CD14-positive monocyte (primary cell): Measurements from ENCODE around the gene PLXND1. TPM values are rescaled to one million over a fixed set of nuclear protein-coding genes. Genes with fewer than 3 reads are reported as not detected.

Experiments used
- DNase-seq, 3 donors: peaks; one replicate each; pipeline ENCODE4 v3.0.0-alpha.2; 2011 to 2022
- H2AFZ ChIP-seq: 2 replicates; pipeline ENCODE4 v1.6.0; 2012; ENCODE audit warnings: mild to moderate bottlenecking, low read depth, low read length, inconsistent platforms; ENCODE audit not compliant: insufficient read depth, poor library complexity, severe bottlenecking
- H3K27ac ChIP-seq, 2 donors: 1 replicate in 1 of 2; 2 replicates in 1 of 2; pipeline ENCODE4 v1.5.1; 2012 to 2013; ENCODE audit warnings: low read length in 2 of 2, control low read depth in 1 of 2, inconsistent platforms in 1 of 2, low read depth in 1 of 2, mild to moderate bottlenecking in 1 of 2
- H3K27me3 ChIP-seq, 2 donors: one replicate each; pipeline versions ENCODE4 v1.6.0 to v1.6.1; 2011 to 2013; ENCODE audit warnings: low read length in 2 of 2; ENCODE audit not compliant: control insufficient read depth in 2 of 2, insufficient read depth in 2 of 2
- H3K36me3 ChIP-seq, 2 donors: replicated peaks in 1 of 2; 1 replicate in 1 of 2; 2 replicates in 1 of 2; pipeline versions ENCODE4 v1.5.1 to v1.6.1; 2012 to 2013; ENCODE audit warnings: low read length in 2 of 2, control low read depth in 1 of 2, inconsistent platforms in 1 of 2, mild to moderate bottlenecking in 1 of 2; ENCODE audit not compliant: insufficient read depth in 2 of 2, control insufficient read depth in 1 of 2
- H3K4me1 ChIP-seq, 2 donors: 1 replicate in 1 of 2; 2 replicates in 1 of 2; pipeline versions ENCODE4 v1.5.1 to v1.6.1; 2012 to 2013; ENCODE audit warnings: low read length in 2 of 2, control low read depth in 1 of 2, inconsistent platforms in 1 of 2, mild to moderate bottlenecking in 1 of 2, moderate library complexity in 1 of 2; ENCODE audit not compliant: insufficient read depth in 2 of 2, control insufficient read depth in 1 of 2
- H3K4me2 ChIP-seq: replicated peaks from 2 replicates; pipeline ENCODE3; 2012; ENCODE audit warnings: low read length, moderate library complexity, mild to moderate bottlenecking; ENCODE audit not compliant: poor library complexity, severe bottlenecking; ENCODE audit errors: extremely low read depth
- H3K4me3 ChIP-seq, 3 experiments: fragments of 200-600 bp in 1 of 3; sonication (generic) in 1 of 3; replicated peaks in 1 of 3; 1 replicate in 2 of 3; 2 replicates in 1 of 3; pipeline ENCODE4 v1.5.1; 2011 to 2013; ENCODE audit warnings: low read length in 3 of 3, mild to moderate bottlenecking in 3 of 3, control low read depth in 2 of 3, low read depth in 2 of 3, inconsistent platforms in 1 of 3, moderate library complexity in 1 of 3
- H3K79me2 ChIP-seq: 2 replicates; pipeline ENCODE4 v1.6.0; 2012; ENCODE audit warnings: mild to moderate bottlenecking, control low read depth, inconsistent platforms, low read length, moderate library complexity; ENCODE audit not compliant: insufficient read depth
- H3K9ac ChIP-seq: 2 replicates; pipeline ENCODE4 v1.6.0; 2017; ENCODE audit warnings: low read length, mild to moderate bottlenecking; ENCODE audit not compliant: insufficient read depth, poor library complexity, severe bottlenecking
- H3K9me3 ChIP-seq, 2 donors: replicated peaks in 1 of 2; 1 replicate in 1 of 2; 2 replicates in 1 of 2; pipeline versions ENCODE4 v1.5.1 to v1.6.1; 2012 to 2013; ENCODE audit warnings: low read length in 2 of 2, control low read depth in 1 of 2; ENCODE audit not compliant: control insufficient read depth in 1 of 2, insufficient read depth in 1 of 2
- H4K20me1 ChIP-seq: 2 replicates; pipeline ENCODE4 v1.6.0; 2012; ENCODE audit warnings: mild to moderate bottlenecking, low read length, control low read depth, moderate library complexity; ENCODE audit not compliant: insufficient read depth
- H3K27ac Mint-ChIP-seq, 7 donors: one replicate each; pipeline ENCODE4 v1.8.0; 2020; ENCODE audit warnings: mild to moderate bottlenecking in 7 of 7, mixed read lengths in 7 of 7, moderate library complexity in 6 of 7, inconsistent platforms in 2 of 7
- H3K27me3 Mint-ChIP-seq, 3 donors: one replicate each; pipeline ENCODE4 v1.8.0; 2021 to 2022; ENCODE audit warnings: low read depth in 3 of 3, mild to moderate bottlenecking in 3 of 3, mixed read lengths in 3 of 3, moderate library complexity in 3 of 3, inconsistent platforms in 1 of 3
- H3K36me3 Mint-ChIP-seq, 2 donors: one replicate each; pipeline ENCODE4 v1.8.0; 2020; ENCODE audit warnings: mixed read lengths in 2 of 2, inconsistent platforms in 1 of 2, mild to moderate bottlenecking in 1 of 2
- H3K4me1 Mint-ChIP-seq: one replicate; pipeline ENCODE4 v1.8.0; 2020; ENCODE audit warnings: mild to moderate bottlenecking, mixed read lengths
- H3K4me3 Mint-ChIP-seq, 2 donors: one replicate each; pipeline ENCODE4 v1.8.0; 2020; ENCODE audit warnings: mild to moderate bottlenecking in 2 of 2, mixed read lengths in 2 of 2, moderate library complexity in 1 of 2
- H3K9me3 Mint-ChIP-seq, 7 donors: one replicate each; pipeline ENCODE4 v1.8.0; 2020 to 2022; ENCODE audit warnings: mixed read lengths in 7 of 7, mild to moderate bottlenecking in 6 of 7, moderate library complexity in 6 of 7, inconsistent platforms in 2 of 7
- CTCF ChIP-seq: fragments of 200-600 bp; IDR thresholded peaks from one replicate; pipeline ENCODE4 v1.8.0; 2022; ENCODE audit warnings: antibody characterized with exemption, mild to moderate bottlenecking
- WGBS: methylation state at CpG from one replicate; pipeline ENCODE4 v1.1.5; 2013; ENCODE audit warnings: missing lambda C conversion rate; ENCODE audit not compliant: insufficient coverage; 5-methylcytosine and 5-hydroxymethylcytosine counted together
- intact Hi-C, 2 donors: fragments of 100-400 bp; cut with micrococcal nuclease; formaldehyde crosslinking; loops; one replicate each; pipeline versions ENCODE4 v1.15.0 to v1.15.1; 2023
- polyA plus RNA-seq, 3 donors: library from polyadenylated mRNA; depleted of rRNA in 1 of 3; unstranded in 2 of 3; stranded (reverse) in 1 of 3; fragments of 300-500 nt in 2 of 3; fragments of >200 nt in 1 of 3; fragmentation: Illumina TruSeq in 2 of 3; gene quantifications; 1 replicate in 2 of 3; 2 replicates in 1 of 3; pipeline ENCODE4 v1.2.3, GENCODE V29; 2012 to 2021

The PLXND1 gene
- polyA plus RNA-seq, 3 donors: 7.1 to 170 (median 9.9) TPM

GRCh38 chr3:129563850-129564535 is 42.5 kb downstream of the PLXND1 start:
- no peak for TF ChIP-seq CTCF
- Histone ChIP-seq H3K27me3 (no peaks in the 10 kb centered on the region), H2AFZ (no peak overlapping the region), H3K9me3 (no peaks in the 10 kb centered on the region), H3K36me3 (peaks cover 98 to 99% of the 10 kb centered on the region in 2 donors), H3K79me2 (no peaks in the 10 kb centered on the region), H3K9ac (no peak overlapping the region), H3K4me2 (no peak overlapping the region), H3K27ac (no peak overlapping the region), H3K4me3 (no peak overlapping the region), H4K20me1 (no peaks in the 10 kb centered on the region), H3K4me1 (no peaks in the 10 kb centered on the region)
- H3K4me3 Mint-ChIP-seq: no peak overlapping the region
- whole genome bisulfite sequencing: 85% methylated on average over 7 of the region's 8 CpGs
- peaks cover 72 to 87% of the 10 kb centered on the region in 2 donors for H3K36me3 Mint-ChIP-seq
- H3K27ac Mint-ChIP-seq: peak overlapping the region in 2 of 7 donors; percentile 21 to 74
- DNase-seq: no peak
- intact Hi-C loops: no loop called here
- peaks cover 0 to 2% (median 0%) of the 10 kb centered on the region in 3 donors for H3K27me3 Mint-ChIP-seq
- peaks cover 3% of the 10 kb centered on the region for H3K4me1 Mint-ChIP-seq
- H3K9me3 Mint-ChIP-seq: no peaks in the 10 kb centered on the region

- H2AFZ ChIP-seq: no peak overlapping the region
- no peaks in the 10 kb centered on the region for H4K20me1 ChIP-seq
- no peak overlapping the region for H3K4me2 ChIP-seq
- DNase-seq: no peak
- Mint-ChIP-seq H3K4me3 (no peak overlapping the region), H3K27me3 (peaks cover 0 to 2% (median 0%) of the 10 kb centered on the region in 3 donors), H3K4me1 (peaks cover 3% of the 10 kb centered on the region), H3K9me3 (no peaks in the 10 kb centered on the region), H3K36me3 (peaks cover 70 to 84% of the 10 kb centered on the region in 2 donors), H3K27ac (peak overlapping the region in 2 of 7 donors; percentile 21 to 36)
- 99% methylated on average over 12 of the region's 12 CpGs for WGBS
- H3K27ac ChIP-seq: no peak overlapping the region
- intact Hi-C loops: no loop called here
- no peak overlapping the region for H3K9ac ChIP-seq
- H3K36me3 ChIP-seq: peaks cover 98 to 99% of the 10 kb centered on the region in 2 donors
- H3K9me3 ChIP-seq: no peaks in the 10 kb centered on the region
- H3K27me3 ChIP-seq: no peaks in the 10 kb centered on the region
- TF ChIP-seq CTCF: no peak
- no peak overlapping the region for H3K4me3 ChIP-seq
- H3K4me1 ChIP-seq: no peaks in the 10 kb centered on the region
- no peaks in the 10 kb centered on the region for H3K79me2 ChIP-seq
Observed at GRCh38 chr3:129563332-129563731, 43.1 kb downstream of the PLXND1 start.
